ENCODE measurements around the gene GNG12.

- TF ChIP-seq CTCF (IDR thresholded peaks at IDR 0.05) (no peak), POLR2AphosphoS5 (IDR thresholded peaks at IDR 0.05) (no peak)
Measured at GRCh38 chr1:67830928-67831830, 2.1 kb downstream of the GNG12 start.

Measured in prostate gland (tissue), 2 donors.